MM.1S (cell line): ENCODE results near the gene HOXA6.

Experiments
- DNase-seq: peaks from one replicate; pipeline ENCODE4 v3.0.0-alpha.2; 2015
- H2AFZ ChIP-seq: fragments of 300-600 bp; sonication (generic); 2 replicates; pipeline ENCODE4 v1.6.0; 2016; ENCODE audit warnings: antibody characterized with exemption, low read length
- H3F3A ChIP-seq: fragments of 300-600 bp; sonication (generic); 2 replicates; pipeline ENCODE4 v1.6.1; 2016; ENCODE audit warnings: mild to moderate bottlenecking, antibody characterized with exemption, low read length, moderate library complexity, mixed read lengths; ENCODE audit not compliant: insufficient read depth
- H3K27ac ChIP-seq: fragments of 300-600 bp; sonication (generic); 2 replicates; pipeline ENCODE4 v1.5.1; 2016; ENCODE audit warnings: mild to moderate bottlenecking, low read length
- H3K27me3 ChIP-seq: fragments of 300-600 bp; sonication (generic); replicated peaks from 2 replicates; pipeline ENCODE4 v1.6.0; 2016; ENCODE audit warnings: low read length; ENCODE audit not compliant: insufficient read depth
- H3K36me3 ChIP-seq: fragments of 300-600 bp; sonication (generic); replicated peaks from 2 replicates; pipeline ENCODE4 v1.6.1; 2016; ENCODE audit warnings: mild to moderate bottlenecking, low read length, mixed read lengths; ENCODE audit not compliant: insufficient read depth
- H3K4me1 ChIP-seq: fragments of 300-600 bp; sonication (generic); 2 replicates; pipeline ENCODE4 v1.6.1; 2016; ENCODE audit warnings: low read length, mixed read lengths
- H3K4me2 ChIP-seq: fragments of 300-600 bp; sonication (generic); 2 replicates; pipeline ENCODE4 v1.6.0; 2016; ENCODE audit warnings: low read depth, low read length
- H3K4me3 ChIP-seq: fragments of 300-600 bp; sonication (generic); 2 replicates; pipeline ENCODE4 v1.5.1; 2016; ENCODE audit warnings: low read length, mixed read lengths
- H3K79me2 ChIP-seq: fragments of 300-600 bp; sonication (generic); 2 replicates; pipeline ENCODE4 v1.6.1; 2016; ENCODE audit warnings: mixed run types, low read length, mixed read lengths
- H3K9ac ChIP-seq: fragments of 300-600 bp; sonication (generic); 2 replicates; pipeline ENCODE4 v1.6.1; 2016; ENCODE audit warnings: low read length, mixed read lengths
- H3K9me2 ChIP-seq: fragments of 300-600 bp; sonication (generic); replicated peaks from 2 replicates; pipeline ENCODE4 v1.6.1; 2016; ENCODE audit warnings: mild to moderate bottlenecking, low read length, mixed read lengths; ENCODE audit not compliant: insufficient read depth
- H3K9me3 ChIP-seq: fragments of 300-600 bp; sonication (generic); replicated peaks from 2 replicates; pipeline ENCODE4 v1.6.1; 2016; ENCODE audit warnings: mild to moderate bottlenecking, low read length, mixed read lengths; ENCODE audit not compliant: insufficient read depth
- H4K20me1 ChIP-seq: fragments of 300-600 bp; sonication (generic); 2 replicates; pipeline ENCODE4 v1.6.1; 2016; ENCODE audit warnings: mild to moderate bottlenecking, low read length, moderate library complexity, mixed read lengths; ENCODE audit not compliant: insufficient read depth
- CTCF ChIP-seq: fragments of 300-600 bp; sonication (generic); IDR thresholded peaks from 2 replicates; pipeline ENCODE4 v1.5.1; 2016; ENCODE audit warnings: antibody characterized with exemption, low read length, mixed read lengths
- EZH2 ChIP-seq: fragments of 300-600 bp; sonication (generic); optimal IDR thresholded peaks from 2 replicates; pipeline ENCODE3; 2017; ENCODE audit warnings: low read depth, mild to moderate bottlenecking, antibody characterized with exemption, low read length, mixed read lengths
- EZH2phosphoT487 ChIP-seq: fragments of 300-600 bp; sonication (generic); IDR thresholded peaks from 2 replicates; pipeline ENCODE4 v1.6.1; 2018; ENCODE audit warnings: antibody characterized with exemption, low read length

HOXA6 gene

GRCh38 chr7:27154901-27155815 is 7.6 kb upstream of the HOXA6 start:
- Histone ChIP-seq H3K27me3 (peaks cover 91% of the 10 kb centered on the region), H3K27ac (no peak overlapping the region)

DNA sequence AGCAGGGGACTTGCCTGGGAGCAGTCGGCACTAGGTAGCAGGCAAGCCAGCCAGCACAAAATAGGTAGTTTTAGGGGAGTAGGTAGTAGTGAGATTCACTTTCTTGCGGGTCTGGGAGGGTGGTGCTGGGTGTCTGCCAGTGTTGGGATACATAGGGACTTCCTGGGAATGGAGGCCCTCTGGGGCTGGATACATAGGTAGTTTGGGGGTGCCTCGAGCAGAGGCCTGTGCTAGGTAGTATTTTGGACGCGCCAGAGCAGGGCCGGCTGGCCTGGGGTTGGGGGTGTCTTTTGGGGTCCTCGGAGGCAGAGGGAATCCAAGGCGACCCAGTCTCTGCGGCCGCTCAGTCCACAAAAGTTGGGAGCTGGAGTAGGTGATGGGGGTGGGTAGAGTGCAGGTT is 6.8 kb upstream of the HOXA6 start:
- DNase-seq: no peak
- no peak overlapping the region for H3K4me3 ChIP-seq
- no peak overlapping the region for H2AFZ ChIP-seq
- no peak overlapping the region for H3K27ac ChIP-seq
- H3K36me3 ChIP-seq: no peaks in the 10 kb centered on the region
- H3K9me3 ChIP-seq: no peaks in the 10 kb centered on the region
- peaks cover 87% of the 10 kb centered on the region for H3K27me3 ChIP-seq
- H3K4me2 ChIP-seq: peak overlapping the region; percentile 60; the same call in 1 of the 2 replicates
- H3K9me2 ChIP-seq: no peaks in the 10 kb centered on the region
- H3K79me2 ChIP-seq: no peaks in the 10 kb centered on the region
- H3K4me1 ChIP-seq: peaks cover 7% of the 10 kb centered on the region; the same call in 1 of the 2 replicates
- no peak for TF ChIP-seq EZH2
- no peak for TF ChIP-seq CTCF
- no peak for TF ChIP-seq EZH2phosphoT487
- H3F3A ChIP-seq: no peaks in the 10 kb centered on the region
- H4K20me1 ChIP-seq: no peaks in the 10 kb centered on the region
- no peak overlapping the region for H3K9ac ChIP-seq

More at GRCh38 chr7:27154901-27155815, 7.6 kb upstream of the HOXA6 start:
- Histone ChIP-seq H3K9ac (no peak overlapping the region), H3K4me3 (peak overlapping the region; percentile 38; the same call in 1 of the 2 replicates), H3K79me2 (no peaks in the 10 kb centered on the region), H3K9me3 (no peaks in the 10 kb centered on the region), H3K36me3 (no peaks in the 10 kb centered on the region), H3K4me1 (peaks cover 9% of the 10 kb centered on the region; the same call in 1 of the 2 replicates), H3K9me2 (no peaks in the 10 kb centered on the region), H4K20me1 (no peaks in the 10 kb centered on the region), H3K4me2 (peak overlapping the region; percentile 60), H3F3A (no peaks in the 10 kb centered on the region), H2AFZ (peak overlapping the region; percentile 34; the same call in 1 of the 2 replicates)
- no peak for DNase-seq
- TF ChIP-seq CTCF (no peak), EZH2 (peak; percentile 90), EZH2phosphoT487 (no peak)

DNA sequence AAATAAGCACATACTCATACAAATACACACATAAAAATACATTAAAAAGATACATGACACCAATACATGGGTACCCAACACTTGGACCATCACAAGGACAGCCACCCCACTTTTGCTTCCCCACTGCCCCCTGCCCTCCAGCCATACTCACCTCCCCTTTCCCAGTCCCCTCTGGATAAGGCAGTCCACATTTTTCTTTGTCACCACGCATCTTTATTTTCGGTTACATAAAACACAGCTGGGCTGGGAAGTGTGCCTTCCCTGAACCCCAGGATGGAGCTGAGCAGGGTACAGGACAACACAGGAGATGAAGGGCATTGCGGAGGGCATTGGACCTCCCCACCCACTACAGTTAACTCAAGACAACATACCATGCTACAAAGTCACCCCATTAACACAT is 6.0 kb upstream of the HOXA6 start:
- no peaks in the 10 kb centered on the region for H3F3A ChIP-seq
- H3K4me2 ChIP-seq: no peak overlapping the region
- no peak for TF ChIP-seq CTCF
- no peak for TF ChIP-seq EZH2phosphoT487
- no peak for TF ChIP-seq EZH2
- H3K36me3 ChIP-seq: no peaks in the 10 kb centered on the region
- H3K27me3 ChIP-seq: peaks cover 87% of the 10 kb centered on the region
- H2AFZ ChIP-seq: no peak overlapping the region
- H3K9me3 ChIP-seq: no peaks in the 10 kb centered on the region
- H3K79me2 ChIP-seq: no peaks in the 10 kb centered on the region
- H3K27ac ChIP-seq: no peak overlapping the region
- H3K9me2 ChIP-seq: no peaks in the 10 kb centered on the region
- peaks cover 7% of the 10 kb centered on the region; the same call in 1 of the 2 replicates for H3K4me1 ChIP-seq
- H3K4me3 ChIP-seq: no peak overlapping the region
- no peak for DNase-seq
- no peaks in the 10 kb centered on the region for H4K20me1 ChIP-seq
- H3K9ac ChIP-seq: no peak overlapping the region
